Mammary epithelial cell (primary cell): ENCODE measurements around the gene YJU2.

ENCODE experiments used
- CTCF ChIP-seq, 2 donors: IDR thresholded peaks in 1 of 2; conservative IDR thresholded peaks in 1 of 2; 2 replicates each; pipeline ENCODE4 v1.5.1; 2011 to 2012; ENCODE audit warnings: inconsistent platforms in 2 of 2, low read length in 2 of 2, mild to moderate bottlenecking in 2 of 2, control low read depth in 1 of 2, low read depth in 1 of 2; ENCODE audit not compliant: insufficient read depth in 1 of 2; ENCODE audit errors: extremely low read depth in 1 of 2
- EZH2 ChIP-seq: IDR thresholded peaks from 2 replicates; pipeline ENCODE4 v1.6.1; 2012; ENCODE audit warnings: low read length, inconsistent platforms, borderline replicate concordance

- TF ChIP-seq CTCF (conservative IDR thresholded peaks at IDR 0.05 in 1 of 2, IDR thresholded peaks at IDR 0.05 in 1 of 2; ENCODE audit: extremely low read depth in 1 of 2, insufficient read depth in 1 of 2, low read depth in 1 of 2, low read length in 2 of 2) (no peak), EZH2 (no peak)
Observed at GRCh38 chr19:4288091-4288777, 41.4 kb downstream of the YJU2 start.
